GM13977 (cell line): ENCODE results near the gene RPL22L1.
"Not testable (repeated sequence)": the region's sequence is repeated elsewhere in the genome, so short reads cannot be mapped to it uniquely, and the experiment has no call there.

Experiments used
- DNase-seq: peaks from one replicate; pipeline ENCODE4 v3.0.0; 2012; ENCODE audit warnings: low spot score
- CTCF ChIP-seq: IDR thresholded peaks from 2 replicates; pipeline ENCODE4 v1.5.1; 2012; ENCODE audit warnings: mild to moderate bottlenecking, control low read depth; ENCODE audit not compliant: insufficient read depth; ENCODE audit errors: extremely low read depth, missing control alignments
- in situ Hi-C: fragments of 300-500 bp; cut with MboI; formaldehyde crosslinking; loops from one replicate; pipeline ENCODE4 v1.12.0; 2022; ENCODE audit warnings: low sequenced_read_pairs, low pct_unique_long_range_greater_than_20kb, mixed read lengths, inconsistent platforms; ENCODE audit not compliant: unreplicated experiment

Gene RPL22L1

GRCh38 chr3:170829546-170830272, 40.3 kb downstream of the RPL22L1 start:
- no peak for TF ChIP-seq CTCF
- in situ Hi-C loops: no loop called here
- DNase-seq: no peak

- in situ Hi-C loops: no loop called here
- no peak for TF ChIP-seq CTCF
- no peak for DNase-seq
These were observed 43.9 kb downstream of the RPL22L1 start for GRCh38 chr3:170826047-170826446.

- in situ Hi-C loops: loop anchor here (25.0 kb wide), 1 partner anchor 511 kb away; no protein-coding TSS in a partner anchor
These were observed 46.4 kb downstream of the RPL22L1 start for GRCh38 chr3:170823562-170823961.

GRCh38 chr3:170818325-170818724, 51.7 kb downstream of the RPL22L1 start:
- in situ Hi-C loops: loop anchor here (10.0 to 25.0 kb wide), 2 partner anchors 404 to 506 kb away; partner anchors contain the start of gene CLDN11
- DNase-seq: not testable (repeated sequence)

More at GRCh38 chr3:170823562-170823961, 46.4 kb downstream of the RPL22L1 start:
- not testable (repeated sequence) for DNase-seq

GRCh38 chr3:170817471-170817870, 52.5 kb downstream of the RPL22L1 start:
- in situ Hi-C loops: loop anchor here (10.0 to 25.0 kb wide), 2 partner anchors 403 to 505 kb away; partner anchors contain the start of gene CLDN11
- DNase-seq: not testable (repeated sequence)

- no peak for DNase-seq
- TF ChIP-seq CTCF: no peak
- in situ Hi-C loops: loop anchor here (10.0 to 25.0 kb wide), 2 partner anchors 402 to 505 kb away; partner anchors contain the start of gene CLDN11
These were observed 53.2 kb downstream of the RPL22L1 start for GRCh38 chr3:170816841-170817240.

- TF ChIP-seq CTCF: no peak
- no peak for DNase-seq
- in situ Hi-C loops: loop anchor here (10.0 to 25.0 kb wide), 2 partner anchors 402 to 504 kb away; partner anchors contain the start of gene CLDN11
These were observed 53.7 kb downstream of the RPL22L1 start for GRCh38 chr3:170816341-170816740.

- TF ChIP-seq CTCF: no peak
- in situ Hi-C loops: loop anchor here (10.0 to 25.0 kb wide), 2 partner anchors 401 to 504 kb away; partner anchors contain the start of gene CLDN11
- no peak for DNase-seq
These were observed 54.1 kb downstream of the RPL22L1 start for GRCh38 chr3:170815936-170816335.
